ENCODE results near the gene GNPDA1.
A peak's percentile ranks its signal among the peaks of the same experiment; 100 is the strongest.

GNPDA1 gene

DNA sequence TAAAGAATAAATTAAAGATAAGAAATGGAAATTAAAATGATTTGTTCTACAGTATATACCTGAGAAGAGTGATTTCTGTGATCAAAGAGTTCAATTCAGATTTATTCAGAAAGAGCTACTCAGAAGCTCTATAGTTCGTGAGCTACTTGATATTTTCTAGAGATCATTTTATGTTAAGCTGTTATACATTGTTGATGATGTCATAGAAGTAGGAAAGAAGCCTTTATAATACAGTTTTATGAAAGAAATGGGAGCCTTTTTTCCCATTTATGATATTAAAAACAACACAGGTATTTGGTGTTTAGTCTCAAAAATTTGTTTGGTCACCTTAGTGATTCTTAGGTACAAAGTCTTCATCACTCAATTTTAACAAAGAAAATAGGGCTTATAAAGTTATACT lies 23.1 kb downstream of the GNPDA1 start:
- DNase-seq = no peak

DNA sequence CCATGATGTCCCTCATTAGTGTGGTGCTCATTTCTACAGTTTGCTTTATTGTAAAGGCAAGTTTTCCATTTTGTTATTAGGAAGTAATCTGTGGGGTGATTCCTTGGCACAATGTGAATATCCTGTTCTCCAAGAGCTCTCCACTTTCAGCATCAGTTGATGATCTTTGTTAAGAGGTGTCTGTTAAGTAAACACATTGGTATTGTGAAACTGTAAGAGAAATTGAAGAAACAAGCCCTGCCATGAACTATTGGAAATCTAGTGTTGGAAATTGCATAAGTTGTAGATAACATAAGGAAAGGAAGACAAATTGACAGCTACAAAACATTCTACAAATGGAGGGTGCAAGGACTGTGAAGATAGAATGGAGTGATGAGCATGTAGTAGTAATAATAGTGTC lies 26.8 kb downstream of the GNPDA1 start:
- no peak for DNase-seq

- DNase-seq = no peak
Observed at GRCh38 chr5:141982626-141983025, 30.2 kb downstream of the GNPDA1 start.

GRCh38 chr5:141978389-141978788 lies 34.4 kb downstream of the GNPDA1 start:
- no peak for DNase-seq

GRCh38 chr5:141976176-141976575 lies 36.7 kb downstream of the GNPDA1 start:
- no peak for DNase-seq

- no peak for DNase-seq
Observed at GRCh38 chr5:141973871-141974595, 38.8 kb downstream of the GNPDA1 start.

- DNase-seq = no peak
Observed at GRCh38 chr5:141969783-141970771, 42.8 kb downstream of the GNPDA1 start.

DNA sequence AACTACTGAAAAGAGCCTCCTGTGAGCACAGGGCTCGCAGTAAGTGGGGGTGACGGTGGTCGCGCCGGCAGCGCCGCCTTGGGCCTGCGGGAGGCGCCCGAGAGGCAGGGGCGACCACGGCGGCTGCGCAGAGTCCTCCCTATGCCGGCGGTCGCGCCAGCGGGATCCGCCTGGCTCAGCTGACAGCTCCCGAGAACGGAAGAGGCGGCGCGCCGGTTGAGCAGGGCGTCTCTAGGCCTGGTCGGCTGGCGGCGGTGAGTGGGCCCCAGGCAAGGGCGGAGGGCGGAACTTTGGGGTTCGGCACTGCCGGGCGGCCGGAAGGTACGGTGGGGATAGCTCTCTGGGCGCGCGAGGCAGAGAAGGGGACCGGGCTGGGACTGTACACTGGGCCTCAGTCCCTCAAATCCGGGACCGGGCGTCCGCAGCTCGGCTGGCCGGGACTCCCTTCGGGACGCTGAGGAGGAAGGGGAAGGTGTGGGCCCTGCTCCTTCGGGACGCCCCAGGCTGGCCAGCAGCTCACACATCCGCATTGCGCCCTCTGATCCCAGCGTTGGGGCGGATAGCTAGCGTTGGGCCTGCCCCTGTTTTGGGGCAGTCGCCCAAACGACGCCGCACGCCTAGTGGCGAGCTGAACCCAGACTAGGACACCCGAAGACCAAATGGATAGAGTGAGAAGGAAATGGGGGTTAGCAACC lies 43.8 kb downstream of the GNPDA1 start, which contains the start of gene RNF14:
RNF14 (plus strand) TSS at position 192 of the 695 bp plus-strand sequence. CDS start 4,484 bp downstream, outside the sequence.
- DNase-seq = peak; percentile 97

GRCh38 chr5:141966963-141967333 lies 45.9 kb downstream of the GNPDA1 start:
- no peak for DNase-seq

GRCh38 chr5:141966275-141966962 lies 46.4 kb downstream of the GNPDA1 start:
- no peak for DNase-seq

DNA sequence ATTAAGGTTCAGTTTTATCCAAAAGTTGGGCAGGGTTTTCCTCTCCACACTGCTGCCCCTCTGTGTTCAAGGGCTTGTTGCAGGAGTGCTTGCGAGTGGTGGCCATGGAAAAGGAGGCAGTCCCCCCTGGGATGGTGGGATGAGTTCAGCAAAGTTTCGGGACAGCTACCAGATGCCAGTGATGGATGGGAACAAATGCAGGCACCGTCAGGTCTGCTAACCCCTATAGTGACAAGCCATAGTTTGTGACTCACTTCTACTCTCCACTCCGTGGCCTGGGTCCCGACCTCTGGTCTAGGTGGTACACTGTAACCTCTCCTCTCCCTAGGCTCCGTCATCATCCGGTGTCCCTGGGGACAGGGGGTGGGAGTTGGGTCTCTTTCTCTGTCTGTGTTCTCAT lies 47.8 kb downstream of the GNPDA1 start:
- peak; percentile 52 for DNase-seq

DNA sequence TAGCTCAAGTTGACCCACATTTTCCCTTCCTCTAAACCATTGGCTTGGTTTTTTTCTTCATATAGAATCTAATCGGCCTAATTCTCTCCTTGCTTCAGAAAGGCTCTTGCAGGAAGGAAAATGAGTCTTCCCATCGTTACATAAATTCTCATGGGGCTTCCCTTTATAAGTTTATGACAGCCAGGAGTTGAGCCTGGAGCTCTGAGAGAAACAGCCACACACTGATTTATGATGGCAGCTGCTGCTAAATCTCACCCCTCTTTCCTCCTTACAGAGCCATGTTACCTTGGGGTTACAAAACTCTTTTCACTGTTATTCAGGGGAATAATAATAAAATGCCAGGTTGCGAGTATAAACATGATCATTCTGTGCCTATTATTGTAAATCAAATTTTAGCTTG lies 49.1 kb downstream of the GNPDA1 start:
- no peak for DNase-seq

GRCh38 chr5:141961466-141961865 lies 51.4 kb downstream of the GNPDA1 start:
- DNase-seq = no peak

DNA sequence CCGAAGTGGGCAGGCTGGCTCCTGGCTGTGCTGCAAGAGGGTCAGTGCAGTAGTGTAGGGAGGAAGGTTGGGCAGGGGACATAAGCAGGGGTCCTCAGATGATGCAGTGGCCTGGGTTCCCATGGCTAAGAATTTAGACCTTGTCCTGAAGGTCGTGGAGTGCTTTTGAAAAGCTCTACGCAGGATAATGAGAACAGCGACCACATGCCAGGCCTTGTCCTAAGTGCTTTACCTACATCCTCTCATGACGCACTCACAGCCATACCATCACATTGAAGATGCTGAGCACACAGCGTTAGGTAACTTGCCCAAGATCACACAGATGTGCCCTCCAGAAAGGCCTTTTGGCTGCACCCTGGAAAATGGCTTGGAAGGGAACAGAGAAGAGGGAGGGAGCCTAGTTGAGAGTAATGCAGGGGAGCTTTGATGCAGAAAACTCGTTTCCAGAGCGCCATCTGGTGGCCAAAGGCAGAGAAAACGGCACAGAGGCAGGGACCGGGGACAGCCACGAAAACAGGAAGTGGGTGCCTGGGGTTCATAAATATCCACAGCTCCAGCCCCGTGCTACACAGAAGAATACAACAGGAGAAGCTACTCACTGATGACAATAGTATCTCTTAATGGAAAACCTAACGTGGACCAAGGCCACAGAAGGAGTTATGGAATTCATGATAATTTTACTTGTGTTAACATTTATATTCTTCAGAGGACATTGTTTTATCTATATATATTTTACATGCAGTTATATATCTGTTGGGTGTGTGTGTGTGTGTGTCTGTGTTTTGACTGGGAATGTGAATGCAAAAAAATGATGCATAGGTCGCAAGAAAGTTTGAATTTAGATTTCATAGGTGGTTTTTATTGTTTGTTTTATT lies 52.1 kb downstream of the GNPDA1 start:
- peak; percentile 94 for DNase-seq

DNA sequence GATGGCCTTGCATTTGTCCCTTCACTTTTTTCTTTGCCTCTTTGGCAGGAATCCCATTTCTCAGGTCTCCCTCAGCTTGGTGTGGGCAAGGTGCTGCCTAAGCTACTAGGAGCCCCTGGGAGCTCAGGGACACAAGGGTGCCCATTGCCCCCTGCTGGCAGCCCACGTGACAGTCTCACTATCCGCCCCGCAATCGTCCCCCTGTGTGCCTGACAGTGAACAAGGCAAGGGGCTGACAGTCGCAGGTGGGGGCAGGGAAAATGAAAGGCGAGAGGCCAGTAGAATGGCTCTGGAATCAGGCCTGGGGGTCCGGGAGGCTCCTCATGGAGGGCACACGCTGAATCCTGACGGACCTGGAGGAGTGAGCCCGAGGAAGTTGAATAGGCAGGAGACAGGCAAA lies 52.8 kb downstream of the GNPDA1 start:
- DNase-seq = no peak

- DNase-seq = peak; percentile 44
Observed at GRCh38 chr5:141958546-141959172, 54.2 kb downstream of the GNPDA1 start.

DNA sequence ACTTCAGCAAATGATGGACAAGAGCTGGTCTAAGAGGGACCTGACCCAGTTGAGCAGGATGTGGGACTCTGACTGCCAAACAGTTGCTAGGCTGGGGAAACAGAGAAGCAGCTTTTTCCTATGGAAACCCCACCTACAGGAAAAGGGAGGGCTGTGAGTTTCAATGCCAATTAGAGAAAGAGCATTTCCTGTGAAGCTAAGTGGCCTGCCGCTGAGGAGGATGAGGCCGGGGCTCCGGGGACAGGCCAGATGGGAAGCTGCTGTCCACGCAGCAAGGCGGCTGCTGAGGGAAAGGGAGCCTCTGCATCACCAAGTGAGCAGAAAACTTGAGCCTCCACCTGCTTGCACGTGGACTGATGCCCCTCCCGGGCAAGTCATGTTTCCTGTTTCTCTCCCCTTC lies 54.7 kb downstream of the GNPDA1 start, which contains the start of gene PCDH12:
PCDH12 (minus strand) TSS at position 90 of the 400 bp plus-strand sequence. CDS start 351 bp downstream, outside the sequence.
- peak; percentile 83 for DNase-seq

GRCh38 chr5:141957367-141957996 lies 55.3 kb downstream of the GNPDA1 start:
- DNase-seq = no peak

- no peak for DNase-seq
Observed at GRCh38 chr5:141954194-141954593, 58.6 kb downstream of the GNPDA1 start.

DNA sequence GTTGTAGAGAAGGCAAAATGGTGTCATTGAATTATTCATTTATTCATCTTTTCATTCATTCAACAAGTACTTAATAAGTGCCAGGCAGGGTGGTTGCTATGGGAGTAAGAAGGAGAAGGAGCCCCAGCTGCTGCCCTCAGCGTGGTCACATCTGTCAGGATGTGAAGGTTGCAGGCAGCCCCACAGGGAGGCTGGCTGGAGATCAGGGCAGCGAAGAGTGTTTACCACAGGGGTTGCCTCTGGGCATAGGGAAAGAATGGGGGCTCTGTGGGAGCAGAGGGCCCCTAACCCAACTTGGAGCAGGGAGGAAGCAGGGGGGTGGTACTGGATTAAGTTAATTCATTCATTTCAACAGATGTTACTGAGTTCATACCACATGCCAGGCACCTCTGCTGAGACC lies 60.8 kb downstream of the GNPDA1 start:
- no peak for DNase-seq
